Liver (tissue), 9 donors: ENCODE data around the gene GABRD. TPM values are rescaled to one million over a fixed set of nuclear protein-coding genes. Genes with fewer than 3 reads are reported as not detected.
"Not testable (repeated sequence)": the region's sequence is repeated elsewhere in the genome, so short reads cannot be mapped to it uniquely, and the experiment has no call there.

Experiments
- DNase-seq: peaks from one replicate; pipeline ENCODE4 v3.0.0-alpha.2; 2017; ENCODE audit warnings: low spot score
- H3K27ac ChIP-seq, 2 donors: one replicate each; pipeline ENCODE4 v1.7.0; 2013; ENCODE audit warnings: inconsistent platforms in 2 of 2, low read length in 2 of 2, control low read depth in 1 of 2, low read depth in 1 of 2, mild to moderate bottlenecking in 1 of 2
- H3K27me3 ChIP-seq, 4 donors: one replicate each; pipeline versions ENCODE4 v1.6.1 to v1.7.0; 2013; ENCODE audit warnings: low read length in 3 of 4, inconsistent platforms in 1 of 4, mild to moderate bottlenecking in 1 of 4, moderate library complexity in 1 of 4; ENCODE audit not compliant: control insufficient read depth in 4 of 4, insufficient read depth in 4 of 4
- H3K36me3 ChIP-seq, 4 donors: one replicate each; pipeline versions ENCODE4 v1.6.1 to v1.7.0; 2013; ENCODE audit warnings: low read length in 3 of 4, mild to moderate bottlenecking in 3 of 4, low read depth in 1 of 4, moderate library complexity in 1 of 4; ENCODE audit not compliant: control insufficient read depth in 4 of 4, insufficient read depth in 3 of 4
- H3K4me1 ChIP-seq, 4 donors: one replicate each; pipeline versions ENCODE4 v1.6.1 to v1.7.0; 2013; ENCODE audit warnings: low read length in 3 of 4, mild to moderate bottlenecking in 3 of 4, moderate library complexity in 1 of 4; ENCODE audit not compliant: control insufficient read depth in 4 of 4, insufficient read depth in 4 of 4
- H3K4me3 ChIP-seq, 3 donors: one replicate each; pipeline versions ENCODE4 v1.6.1 to v1.7.0; 2013; ENCODE audit warnings: low read length in 3 of 3, control low read depth in 1 of 3, low read depth in 1 of 3, mild to moderate bottlenecking in 1 of 3
- H3K9ac ChIP-seq, 2 donors: one replicate each; pipeline ENCODE4 v1.7.0; 2013; ENCODE audit warnings: low read length in 2 of 2, mild to moderate bottlenecking in 2 of 2, moderate library complexity in 2 of 2, control low read depth in 1 of 2, low read depth in 1 of 2
- H3K9me3 ChIP-seq, 4 donors: one replicate each; pipeline versions ENCODE4 v1.6.1 to v1.7.0; 2013; ENCODE audit warnings: low read length in 3 of 4; ENCODE audit not compliant: control insufficient read depth in 4 of 4
- EGR1 ChIP-seq, 2 donors: IDR thresholded peaks; 2 replicates each; pipeline ENCODE4 v1.6.1; 2016 to 2018; ENCODE audit warnings: antibody characterized with exemption in 2 of 2, low read depth in 2 of 2
- FOXA1 ChIP-seq: IDR thresholded peaks from 2 replicates; pipeline ENCODE4 v1.6.1; 2016; ENCODE audit warnings: antibody characterized with exemption
- FOXA2 ChIP-seq: IDR thresholded peaks from 2 replicates; pipeline ENCODE4 v1.6.1; 2016; ENCODE audit warnings: antibody characterized with exemption
- HNF4A ChIP-seq, 2 donors: conservative IDR thresholded peaks; 2 replicates each; pipeline ENCODE4 v1.6.1; 2016; ENCODE audit warnings: antibody characterized with exemption in 2 of 2, mild to moderate bottlenecking in 2 of 2
- HNF4G ChIP-seq: IDR thresholded peaks from 2 replicates; pipeline ENCODE4 v1.6.1; 2016; ENCODE audit warnings: antibody characterized with exemption
- JUND ChIP-seq, 2 donors: IDR thresholded peaks; 2 replicates each; pipeline ENCODE4 v1.6.1; 2016; ENCODE audit warnings: antibody characterized with exemption in 2 of 2
- SP1 ChIP-seq: IDR thresholded peaks from 2 replicates; pipeline ENCODE4 v1.6.1; 2018; ENCODE audit warnings: antibody characterized with exemption, mild to moderate bottlenecking
- WGBS: extraction: QIAGEN DNeasy Blood & Tissue Kit; methylation state at CpG from one replicate; pipeline ENCODE4 v1.1.7; 2013; 5-methylcytosine and 5-hydroxymethylcytosine counted together
- polyA plus RNA-seq, 2 donors: library from polyadenylated mRNA; stranded (reverse) in 1 of 2; unstranded in 1 of 2; fragments of 200-250 nt in 1 of 2; fragments of >200 nt in 1 of 2; fragmentation: Nextera tagmentation in 1 of 2; extraction: Ambion mirVana in 1 of 2; gene quantifications; one replicate each; pipeline versions ENCODE4 v1.2.1 to v1.2.3, GENCODE V29; 2013 to 2015
- total RNA-seq, 2 donors: library from RNA; depleted of rRNA; stranded (reverse); fragments of >200 nt; gene quantifications; one replicate each; pipeline ENCODE4 v1.2.3, GENCODE V29; 2014
- TF ChIP-seq, protein P1 (sequence below): IDR thresholded peaks from 2 replicates; pipeline ENCODE4 v1.6.1; 2016; ENCODE audit warnings: antibody characterized with exemption, mild to moderate bottlenecking
- donor health status: healthy.
- donor health status: healthy.
- donor health status: healthy.
- donor health status: healthy.
- donor health status: healthy.

Gene GABRD
- total and polyA plus RNA-seq, 4 donors, result 0.29 TPM; not detected in 3

GRCh38 chr1:1981631-1982327 is 37.4 kb upstream of the GABRD start:
- not testable (repeated sequence) for H3K4me3 ChIP-seq, H3K36me3 ChIP-seq, H3K9me3 ChIP-seq, H3K9ac ChIP-seq, H3K27me3 ChIP-seq, DNase-seq, H3K4me1 ChIP-seq, H3K27ac ChIP-seq
- 98% methylated on average over 70 of the region's 73 CpGs for WGBS

DNA sequence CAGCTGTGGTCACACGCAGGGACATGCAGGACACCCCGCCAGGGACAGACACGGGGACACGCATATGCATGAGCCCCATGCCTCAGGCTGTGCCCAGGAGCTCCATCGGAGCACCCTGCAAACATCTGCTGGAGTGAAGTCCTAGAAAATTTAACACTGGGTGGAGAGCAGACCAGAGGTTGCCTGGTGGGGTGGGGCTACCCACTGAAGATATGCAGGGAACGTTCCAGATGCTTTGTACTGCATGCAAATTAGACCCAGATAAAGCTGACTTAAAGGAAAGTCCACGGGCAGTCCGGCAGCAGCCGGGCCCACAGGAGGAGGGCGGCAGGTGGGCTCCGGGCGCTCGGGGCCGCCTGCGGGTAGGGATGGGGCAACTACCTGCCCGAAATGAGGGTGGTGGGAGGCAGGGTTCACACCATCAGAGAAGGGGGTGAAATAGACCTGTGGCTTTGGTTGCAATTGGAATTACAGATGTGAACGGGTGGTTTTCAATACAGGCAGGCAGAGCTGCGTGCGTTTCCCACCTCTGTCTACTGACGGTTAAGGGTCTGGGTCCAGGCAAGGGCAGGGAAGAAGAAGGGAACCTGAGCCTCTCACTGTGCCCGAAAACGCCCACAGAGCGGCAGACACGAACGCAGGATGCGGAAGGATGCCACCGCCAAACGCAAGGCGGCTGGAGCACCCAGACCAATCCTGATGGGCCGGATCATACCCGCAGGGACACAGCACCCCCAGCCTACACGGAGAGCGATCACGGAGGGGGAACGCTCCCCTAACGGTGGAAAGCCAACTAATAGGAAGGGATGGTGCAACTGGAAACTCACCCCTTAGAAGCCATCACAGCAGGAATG is 36.5 kb upstream of the GABRD start:
- H3K27me3 ChIP-seq, result no peaks in the 10 kb centered on the region
- TF ChIP-seq FOXA2 (no peak), EGR1 (IDR thresholded peaks at IDR 0.05; ENCODE audit: low read depth in 2 of 2) (no peak), JUND (IDR thresholded peaks at IDR 0.05) (no peak), SP1 (no peak)
- no peak overlapping the region for H3K27ac ChIP-seq
- H3K4me3 ChIP-seq, result no peak overlapping the region
- H3K9ac ChIP-seq, result no peak overlapping the region
- DNase-seq, result no peak
- H3K36me3 ChIP-seq, result no peaks in the 10 kb centered on the region
- WGBS, result 92% methylated on average over 36 of the region's 36 CpGs
- H3K9me3 ChIP-seq, result no peaks in the 10 kb centered on the region
- no peaks in the 10 kb centered on the region for H3K4me1 ChIP-seq

DNA sequence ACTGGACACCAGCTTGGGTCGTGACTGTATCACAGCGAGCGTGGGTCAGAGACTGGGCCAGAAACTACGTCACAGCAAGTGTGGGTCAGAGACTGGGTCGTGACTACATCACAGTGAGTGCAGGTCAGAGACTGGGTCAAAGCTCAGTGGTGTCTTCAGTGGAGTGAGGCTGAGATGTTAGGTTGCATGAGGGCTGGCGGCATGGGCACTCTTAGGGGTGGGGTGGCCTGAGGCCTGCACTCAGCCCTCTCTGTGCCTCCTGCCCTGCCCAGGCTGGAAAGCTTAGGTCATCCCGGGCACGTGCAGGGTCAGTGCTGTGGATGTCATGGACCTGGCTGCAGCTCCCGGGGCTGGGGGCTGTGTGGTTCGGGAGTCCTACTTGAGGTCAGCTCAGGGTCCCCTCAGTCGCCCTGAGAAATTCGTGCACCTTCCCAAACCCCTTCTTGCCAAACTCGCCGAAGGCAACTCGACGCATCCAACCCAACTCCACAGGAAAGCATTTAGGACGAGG is 34.5 kb upstream of the GABRD start:
- no peaks in the 10 kb centered on the region for H3K9me3 ChIP-seq
- H3K27me3 ChIP-seq, result no peaks in the 10 kb centered on the region
- H3K4me3 ChIP-seq, result no peak overlapping the region
- no peak overlapping the region for H3K27ac ChIP-seq
- no peaks in the 10 kb centered on the region for H3K36me3 ChIP-seq
- peaks cover 0 to 2% (median 0%) of the 10 kb centered on the region in 4 donors for H3K4me1 ChIP-seq
- no peak for TF ChIP-seq HNF4G
- TF ChIP-seq, protein P1, sequence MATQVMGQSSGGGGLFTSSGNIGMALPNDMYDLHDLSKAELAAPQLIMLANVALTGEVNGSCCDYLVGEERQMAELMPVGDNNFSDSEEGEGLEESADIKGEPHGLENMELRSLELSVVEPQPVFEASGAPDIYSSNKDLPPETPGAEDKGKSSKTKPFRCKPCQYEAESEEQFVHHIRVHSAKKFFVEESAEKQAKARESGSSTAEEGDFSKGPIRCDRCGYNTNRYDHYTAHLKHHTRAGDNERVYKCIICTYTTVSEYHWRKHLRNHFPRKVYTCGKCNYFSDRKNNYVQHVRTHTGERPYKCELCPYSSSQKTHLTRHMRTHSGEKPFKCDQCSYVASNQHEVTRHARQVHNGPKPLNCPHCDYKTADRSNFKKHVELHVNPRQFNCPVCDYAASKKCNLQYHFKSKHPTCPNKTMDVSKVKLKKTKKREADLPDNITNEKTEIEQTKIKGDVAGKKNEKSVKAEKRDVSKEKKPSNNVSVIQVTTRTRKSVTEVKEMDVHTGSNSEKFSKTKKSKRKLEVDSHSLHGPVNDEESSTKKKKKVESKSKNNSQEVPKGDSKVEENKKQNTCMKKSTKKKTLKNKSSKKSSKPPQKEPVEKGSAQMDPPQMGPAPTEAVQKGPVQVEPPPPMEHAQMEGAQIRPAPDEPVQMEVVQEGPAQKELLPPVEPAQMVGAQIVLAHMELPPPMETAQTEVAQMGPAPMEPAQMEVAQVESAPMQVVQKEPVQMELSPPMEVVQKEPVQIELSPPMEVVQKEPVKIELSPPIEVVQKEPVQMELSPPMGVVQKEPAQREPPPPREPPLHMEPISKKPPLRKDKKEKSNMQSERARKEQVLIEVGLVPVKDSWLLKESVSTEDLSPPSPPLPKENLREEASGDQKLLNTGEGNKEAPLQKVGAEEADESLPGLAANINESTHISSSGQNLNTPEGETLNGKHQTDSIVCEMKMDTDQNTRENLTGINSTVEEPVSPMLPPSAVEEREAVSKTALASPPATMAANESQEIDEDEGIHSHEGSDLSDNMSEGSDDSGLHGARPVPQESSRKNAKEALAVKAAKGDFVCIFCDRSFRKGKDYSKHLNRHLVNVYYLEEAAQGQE, result no peak
- no peak for TF ChIP-seq JUND (IDR thresholded peaks at IDR 0.05)
- no peak for TF ChIP-seq FOXA1
- no peak for TF ChIP-seq FOXA2
- TF ChIP-seq HNF4A (conservative IDR thresholded peaks at IDR 0.05), result no peak
- H3K9ac ChIP-seq, result no peak overlapping the region
- 86% methylated on average over 17 of the region's 17 CpGs for WGBS
- no peak for DNase-seq
